Ishikawa (cell line): ENCODE data around the gene BZW2.

Experiments
- MAX ChIP-seq: IDR thresholded peaks from 2 replicates; pipeline ENCODE4 v1.6.1; 2012
- RAD21 ChIP-seq: IDR thresholded peaks from 2 replicates; pipeline ENCODE4 v1.6.1; 2012; ENCODE audit warnings: low read depth

DNA sequence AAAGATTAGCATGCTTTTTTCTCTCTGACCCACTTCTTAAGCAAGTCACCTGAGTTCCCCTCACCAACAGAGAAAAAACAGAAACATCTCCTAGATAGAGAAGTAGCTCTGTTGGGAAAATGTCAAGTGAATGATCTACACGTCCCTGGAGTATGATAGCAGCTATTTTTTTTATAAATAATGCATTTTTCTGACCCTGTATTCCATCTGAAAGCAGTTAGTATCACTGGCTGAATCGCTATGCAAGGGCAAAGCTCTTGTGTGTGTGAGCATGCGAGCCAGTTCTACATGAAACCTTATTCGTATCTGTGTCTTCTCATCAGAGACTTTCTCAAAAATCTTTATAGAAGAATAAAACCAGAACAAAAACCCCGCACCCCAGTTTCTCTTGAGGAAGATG is 8.6 kb upstream of the BZW2 start:
- TF ChIP-seq RAD21 = no peak
- TF ChIP-seq MAX = no peak
